ENCODE data around the gene CENPO. TPM values are rescaled to one million over a fixed set of nuclear protein-coding genes. Genes with fewer than 3 reads are reported as not detected.

Gene CENPO
- total RNA-seq, 1 donor from 2014 or later = 13.4 TPM

DNA sequence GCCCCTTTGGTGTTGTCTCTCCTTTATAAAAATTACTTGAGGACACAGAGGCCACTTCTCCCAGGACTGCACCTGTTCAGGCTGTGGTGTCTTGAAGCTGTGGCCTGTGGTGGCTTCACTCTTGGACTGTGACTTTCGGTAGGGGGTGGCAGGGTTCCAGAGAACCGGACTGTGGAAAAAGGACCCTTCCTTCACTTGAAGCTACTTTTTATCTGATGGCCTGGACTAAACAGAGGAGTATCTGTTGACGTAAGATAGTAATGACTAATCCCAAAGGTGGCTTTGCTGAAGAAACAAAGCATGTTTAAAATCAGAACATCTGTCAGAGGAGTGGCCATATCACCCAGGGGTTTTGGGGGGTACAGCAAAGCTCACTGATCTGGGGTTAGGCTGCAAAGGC lies 60.8 kb downstream of the CENPO start:
- Mint-ChIP-seq H3K4me3 (no peak overlapping the region), H3K4me1 (no peaks in the 10 kb centered on the region), H3K27me3 (no peaks in the 10 kb centered on the region), H3K9me3 (no peaks in the 10 kb centered on the region), H3K36me3 (ENCODE audit: low read depth) (peaks cover 44% of the 10 kb centered on the region), H3K27ac (no peak overlapping the region)
- CTCF ChIA-PET = interaction anchor here (1.2 kb wide), 1 partner anchor 443 kb away, joined by 3 read pairs; no protein-coding TSS in a partner anchor
- POLR2A ChIA-PET = no interaction called here
- intact Hi-C loops (cut with micrococcal nuclease) = no loop called here
- DNase-seq (no peak), ATAC-seq (ENCODE audit: low read depth) (no peak)
- TF ChIP-seq, protein P1, sequence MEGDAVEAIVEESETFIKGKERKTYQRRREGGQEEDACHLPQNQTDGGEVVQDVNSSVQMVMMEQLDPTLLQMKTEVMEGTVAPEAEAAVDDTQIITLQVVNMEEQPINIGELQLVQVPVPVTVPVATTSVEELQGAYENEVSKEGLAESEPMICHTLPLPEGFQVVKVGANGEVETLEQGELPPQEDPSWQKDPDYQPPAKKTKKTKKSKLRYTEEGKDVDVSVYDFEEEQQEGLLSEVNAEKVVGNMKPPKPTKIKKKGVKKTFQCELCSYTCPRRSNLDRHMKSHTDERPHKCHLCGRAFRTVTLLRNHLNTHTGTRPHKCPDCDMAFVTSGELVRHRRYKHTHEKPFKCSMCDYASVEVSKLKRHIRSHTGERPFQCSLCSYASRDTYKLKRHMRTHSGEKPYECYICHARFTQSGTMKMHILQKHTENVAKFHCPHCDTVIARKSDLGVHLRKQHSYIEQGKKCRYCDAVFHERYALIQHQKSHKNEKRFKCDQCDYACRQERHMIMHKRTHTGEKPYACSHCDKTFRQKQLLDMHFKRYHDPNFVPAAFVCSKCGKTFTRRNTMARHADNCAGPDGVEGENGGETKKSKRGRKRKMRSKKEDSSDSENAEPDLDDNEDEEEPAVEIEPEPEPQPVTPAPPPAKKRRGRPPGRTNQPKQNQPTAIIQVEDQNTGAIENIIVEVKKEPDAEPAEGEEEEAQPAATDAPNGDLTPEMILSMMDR (IDR thresholded peaks at IDR 0.05) = no peak

DNA sequence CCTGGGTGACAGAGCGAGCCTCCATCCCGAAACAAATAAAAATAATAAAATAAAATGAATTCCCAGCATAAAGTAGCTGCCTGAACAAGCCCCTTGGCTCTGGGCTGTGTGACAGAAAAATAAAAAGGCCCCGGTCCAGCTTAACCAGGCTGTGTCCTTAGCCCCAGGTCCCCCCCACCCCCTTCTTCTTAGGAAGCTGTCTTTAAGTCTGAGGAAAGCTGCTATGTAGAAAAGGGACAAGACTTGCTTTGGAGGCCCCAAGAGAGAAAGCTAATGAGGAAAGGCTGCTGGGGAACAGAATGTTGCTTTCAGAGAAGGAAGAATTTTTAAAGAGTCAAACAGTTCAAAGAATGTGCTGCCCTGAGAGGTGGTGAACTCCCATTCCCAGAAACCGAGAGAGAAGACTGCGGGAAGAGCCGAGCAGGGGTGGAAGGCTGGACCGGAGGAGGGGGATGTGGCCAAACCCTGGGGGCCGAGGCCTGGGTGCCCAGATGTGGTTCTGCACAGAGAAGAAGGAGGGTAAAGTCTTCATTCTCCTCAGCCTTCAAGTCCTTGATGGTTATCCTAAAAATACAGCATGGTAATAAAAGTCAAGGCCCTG lies 61.9 kb downstream of the CENPO start:
- intact Hi-C loops (cut with micrococcal nuclease) = no loop called here
- DNase-seq (no peak), ATAC-seq (ENCODE audit: low read depth) (no peak)
- Mint-ChIP-seq H3K4me3 (no peak overlapping the region), H3K27me3 (no peaks in the 10 kb centered on the region), H3K36me3 (ENCODE audit: low read depth) (peaks cover 47% of the 10 kb centered on the region), H3K27ac (no peak overlapping the region), H3K4me1 (no peaks in the 10 kb centered on the region), H3K9me3 (no peaks in the 10 kb centered on the region)
- ChIA-PET POLR2A (interaction anchor here (0.6 kb wide), 1 partner anchor 209 kb away, joined by 3 read pairs; no protein-coding TSS in a partner anchor), CTCF (no interaction called here)
- TF ChIP-seq, protein P1 (IDR thresholded peaks at IDR 0.05) = no peak

DNA sequence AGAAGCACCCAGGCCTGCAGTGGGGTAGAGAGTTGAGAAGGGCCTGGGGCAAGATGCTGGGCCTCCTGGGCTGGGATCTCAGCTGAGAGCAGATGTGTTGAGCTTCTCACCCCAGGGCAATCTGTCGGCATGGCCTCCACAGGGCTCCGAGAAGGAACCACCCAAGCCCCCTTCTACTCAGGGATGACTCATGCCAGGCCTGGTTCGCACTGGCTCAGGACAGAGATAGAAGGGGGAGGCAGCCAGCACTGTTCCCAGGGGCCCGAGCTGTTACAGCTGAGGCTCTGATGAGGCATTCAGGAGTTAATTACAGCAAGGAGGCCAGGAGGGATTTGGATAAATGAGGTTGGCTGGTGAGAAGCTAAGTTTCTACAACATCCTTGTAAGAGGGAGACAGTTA lies 62.5 kb downstream of the CENPO start:
- H3K4me1 Mint-ChIP-seq = no peaks in the 10 kb centered on the region
- no peak overlapping the region for H3K27ac Mint-ChIP-seq
- intact Hi-C loops (cut with micrococcal nuclease) = no loop called here
- TF ChIP-seq, protein P1 (IDR thresholded peaks at IDR 0.05) = no peak
- peaks cover 49% of the 10 kb centered on the region for H3K36me3 Mint-ChIP-seq (ENCODE audit: low read depth)
- no peak overlapping the region for H3K4me3 Mint-ChIP-seq
- no peak for DNase-seq
- H3K27me3 Mint-ChIP-seq = no peaks in the 10 kb centered on the region
- POLR2A ChIA-PET = no interaction called here
- H3K9me3 Mint-ChIP-seq = no peaks in the 10 kb centered on the region
- CTCF ChIA-PET = no interaction called here
- no peak for ATAC-seq (ENCODE audit: low read depth)

DNA sequence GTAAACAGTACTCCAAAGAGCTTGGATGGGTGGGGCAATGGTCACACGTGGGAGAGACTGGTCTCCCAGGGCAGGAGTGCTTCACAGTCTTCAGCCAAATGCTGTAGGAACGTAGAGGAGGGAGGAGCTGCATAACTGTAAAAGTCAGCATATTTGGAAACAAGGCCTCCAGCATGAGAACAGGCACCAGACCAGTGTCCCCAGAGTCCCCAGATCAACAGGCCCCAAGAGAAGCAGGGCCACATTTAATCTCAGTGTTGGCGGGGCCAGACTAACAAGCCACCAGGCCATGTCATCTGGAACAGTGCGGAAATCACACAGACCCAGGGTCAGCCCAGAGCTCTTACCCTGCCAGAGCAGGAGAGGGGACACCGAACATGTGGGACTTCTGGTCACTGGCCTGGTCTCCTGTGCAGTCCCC lies 63.6 kb downstream of the CENPO start:
- Mint-ChIP-seq H3K27ac (no peak overlapping the region), H3K4me1 (no peaks in the 10 kb centered on the region), H3K4me3 (no peak overlapping the region), H3K36me3 (ENCODE audit: low read depth) (peaks cover 47% of the 10 kb centered on the region), H3K9me3 (no peaks in the 10 kb centered on the region), H3K27me3 (no peaks in the 10 kb centered on the region)
- ATAC-seq (ENCODE audit: low read depth) = no peak
- intact Hi-C loops (cut with micrococcal nuclease) = no loop called here
- CTCF ChIA-PET = no interaction called here
- TF ChIP-seq, protein P1 (IDR thresholded peaks at IDR 0.05) = no peak
- POLR2A ChIA-PET = interaction anchor here (0.8 kb wide), 1 partner anchor 64 kb away, joined by 3 read pairs; the partner anchor contains the start of gene PTRHD1
- no peak for DNase-seq

DNA sequence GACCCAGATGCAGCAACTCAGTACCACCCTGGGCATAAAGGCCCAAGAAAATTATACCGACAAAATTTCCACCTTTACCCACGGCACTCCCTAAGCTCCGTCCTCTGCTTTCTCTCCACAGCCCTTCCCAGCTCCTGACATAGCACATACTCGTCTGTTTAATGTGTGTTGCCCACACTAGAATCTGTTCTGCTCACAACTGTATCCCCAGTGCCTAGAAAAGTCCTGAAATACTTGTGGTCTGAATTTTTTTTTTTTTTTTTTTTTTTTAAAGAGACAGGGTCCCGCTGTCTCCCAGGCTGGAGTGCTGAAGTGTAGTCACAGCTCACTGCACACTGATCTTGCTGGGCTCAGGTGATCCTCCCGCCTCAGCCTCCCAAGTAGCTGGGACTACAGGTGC lies 64.5 kb downstream of the CENPO start:
- intact Hi-C loops (cut with micrococcal nuclease) = no loop called here
- TF ChIP-seq, protein P1 (IDR thresholded peaks at IDR 0.05) = no peak
- Mint-ChIP-seq H3K9me3 (no peaks in the 10 kb centered on the region), H3K4me3 (no peak overlapping the region), H3K36me3 (ENCODE audit: low read depth) (peaks cover 46% of the 10 kb centered on the region), H3K4me1 (no peaks in the 10 kb centered on the region), H3K27me3 (no peaks in the 10 kb centered on the region), H3K27ac (no peak overlapping the region)
- DNase-seq (no peak), ATAC-seq (ENCODE audit: low read depth) (no peak)
- ChIA-PET POLR2A (interaction anchor here (0.7 kb wide), 1 partner anchor 25 kb away, joined by 8 read pairs; no protein-coding TSS in a partner anchor), CTCF (no interaction called here)

Data from activated B cell treated with CpG ODN at 0.5 μM for 24 hours (primary cell).